Neural cell (in vitro differentiated cells): ENCODE results near the gene FBXO47. TPM values are rescaled to one million over a fixed set of nuclear protein-coding genes. Genes with fewer than 3 reads are reported as not detected.

Source experiments
- H2AFZ ChIP-seq: fragments of 200-600, 300-800 bp; sonication (generic), shearing (Covaris generic); 2 replicates; pipeline ENCODE4 v1.6.0; 2014; ENCODE audit warnings: low read depth, mild to moderate bottlenecking, antibody characterized with exemption, low read length, moderate library complexity
- H3F3A ChIP-seq: fragments of 200-600 bp; shearing (Covaris generic); 2 replicates; pipeline ENCODE4 v1.6.1; 2016; ENCODE audit warnings: mild to moderate bottlenecking, moderate library complexity, mixed read lengths, antibody characterized with exemption, low read length; ENCODE audit not compliant: insufficient read depth, poor library complexity, severe bottlenecking
- H3K27ac ChIP-seq: fragments of 200-600, 300-800 bp; sonication (generic), shearing (Covaris generic); 2 replicates; pipeline ENCODE4 v1.5.1; 2014; ENCODE audit warnings: mild to moderate bottlenecking, low read length, moderate library complexity
- H3K27me3 ChIP-seq: fragments of 300-800, 200-600 bp; sonication (generic), shearing (Covaris generic); 2 replicates; pipeline ENCODE4 v1.6.0; 2014; ENCODE audit warnings: mild to moderate bottlenecking, low read depth, low read length, moderate library complexity; ENCODE audit not compliant: insufficient read depth
- H3K36me3 ChIP-seq: fragments of 300-800, 200-600 bp; sonication (generic), shearing (Covaris generic); 2 replicates; pipeline ENCODE4 v1.5.1; 2014; ENCODE audit warnings: mild to moderate bottlenecking, antibody characterized with exemption, low read length, moderate library complexity; ENCODE audit not compliant: insufficient read depth
- H3K4me2 ChIP-seq: fragments of 300-800, 200-600 bp; sonication (generic), shearing (Covaris generic); 2 replicates; pipeline ENCODE4 v1.6.0; 2014; ENCODE audit warnings: mild to moderate bottlenecking, low read length
- H3K4me3 ChIP-seq: fragments of 300-800, 200-600 bp; sonication (generic), shearing (Covaris generic); 2 replicates; pipeline ENCODE4 v1.5.1; 2014; ENCODE audit warnings: mild to moderate bottlenecking, low read length, moderate library complexity
- H3K79me2 ChIP-seq: fragments of 200-600 bp; shearing (Covaris generic); replicated peaks from 2 replicates; pipeline ENCODE4 v1.6.0; 2014; ENCODE audit warnings: mild to moderate bottlenecking, low read length, moderate library complexity; ENCODE audit not compliant: insufficient read depth
- H3K9ac ChIP-seq: fragments of 300-800, 200-600 bp; sonication (generic), shearing (Covaris generic); 2 replicates; pipeline ENCODE4 v1.6.1; 2016; ENCODE audit warnings: mild to moderate bottlenecking, low read length, mixed read lengths
- H3K9me2 ChIP-seq: fragments of 200-600 bp; shearing (Covaris generic); 2 replicates; pipeline ENCODE4 v1.6.1; 2016; ENCODE audit warnings: mild to moderate bottlenecking, low read length, mixed read lengths; ENCODE audit not compliant: insufficient read depth
- H3K9me3 ChIP-seq: fragments of 200-600, 300-800 bp; sonication (generic), shearing (Covaris generic); 2 replicates; pipeline ENCODE4 v1.6.1; 2016; ENCODE audit warnings: mild to moderate bottlenecking, mixed run types, low read length, moderate library complexity, mixed read lengths
- H4K20me1 ChIP-seq: fragments of 200-600 bp; shearing (Covaris generic); 2 replicates; pipeline ENCODE4 v1.6.1; 2016; ENCODE audit warnings: mild to moderate bottlenecking, mixed run types; ENCODE audit not compliant: insufficient read depth
- EP300 ChIP-seq: fragments of 450-650 bp; conservative IDR thresholded peaks from 2 replicates; pipeline ENCODE4 v1.6.1; 2014; ENCODE audit warnings: antibody characterized with exemption, mild to moderate bottlenecking, moderate library complexity; ENCODE audit not compliant: poor library complexity, severe bottlenecking
- EZH2 ChIP-seq: fragments of 200-600, 300-800 bp; shearing (Covaris generic), sonication (generic); IDR thresholded peaks from 2 replicates; pipeline ENCODE4 v1.6.1; 2014; ENCODE audit warnings: antibody characterized with exemption, low read length, borderline replicate concordance, mild to moderate bottlenecking; ENCODE audit not compliant: insufficient read depth, poor library complexity, severe bottlenecking
- MXI1 ChIP-seq: fragments of 450-650 bp; conservative IDR thresholded peaks from 2 replicates; pipeline ENCODE4 v1.6.1; 2014; ENCODE audit warnings: antibody characterized with exemption, mild to moderate bottlenecking; ENCODE audit not compliant: poor library complexity, severe bottlenecking
- POLR2AphosphoS5 ChIP-seq: IDR thresholded peaks from 2 replicates; pipeline ENCODE4 v1.6.1; 2012
- RAD21 ChIP-seq: fragments of 450-650 bp; conservative IDR thresholded peaks from 2 replicates; pipeline ENCODE4 v1.6.1; 2014; ENCODE audit warnings: antibody characterized with exemption, mild to moderate bottlenecking, moderate library complexity
- SMC3 ChIP-seq: fragments of 450-650 bp; conservative IDR thresholded peaks from 2 replicates; pipeline ENCODE4 v1.6.1; 2014; ENCODE audit warnings: antibody characterized with exemption, mild to moderate bottlenecking, moderate library complexity; ENCODE audit not compliant: poor library complexity
- TAF1 ChIP-seq: IDR thresholded peaks from 2 replicates; pipeline ENCODE4 v1.6.1; 2012; ENCODE audit warnings: low read depth
- polyA plus RNA-seq: library from polyadenylated mRNA; depleted of rRNA; stranded (reverse); fragments of >200 nt; gene quantifications from 2 replicates; pipeline ENCODE4 v1.2.3, GENCODE V29; 2014
- TF ChIP-seq, protein P1 (sequence below): fragments of 450-650 bp; IDR thresholded peaks from 2 replicates; pipeline ENCODE4 v1.5.1; 2014; ENCODE audit warnings: antibody characterized with exemption, mild to moderate bottlenecking, moderate library complexity; ENCODE audit not compliant: poor library complexity, severe bottlenecking
- TF ChIP-seq, protein P2 (sequence below): IDR thresholded peaks from 2 replicates; pipeline ENCODE4 v1.6.1; 2012; ENCODE audit warnings: borderline replicate concordance

FBXO47 gene
- polyA plus RNA-seq, 1 donor from 2014 or later = not detected

DNA sequence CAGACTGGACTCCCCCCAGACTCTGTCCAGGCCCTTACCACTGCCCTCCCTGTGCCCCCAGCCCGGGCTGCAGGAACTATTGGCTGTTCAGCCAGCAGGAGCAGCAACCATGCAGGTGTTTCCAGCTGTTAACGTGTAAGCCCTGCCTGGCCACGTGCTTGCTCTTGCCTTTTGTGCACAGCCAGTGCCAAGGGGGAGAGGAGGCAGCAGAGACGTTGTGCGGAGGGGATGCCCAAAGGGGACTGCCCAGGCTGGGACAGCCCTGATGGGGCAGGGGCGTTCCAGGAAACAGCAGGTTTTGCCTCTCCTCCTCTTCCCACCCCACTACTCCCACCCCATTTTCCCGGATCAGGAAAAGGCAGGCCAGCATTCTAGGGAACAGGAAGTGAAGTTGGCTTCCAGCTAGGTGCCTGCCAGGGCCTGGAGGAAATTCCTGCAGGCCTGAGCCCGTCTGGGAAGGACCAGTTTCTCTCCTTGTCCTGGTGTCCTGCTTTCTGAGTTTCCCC is 58.5 kb downstream of the FBXO47 start:
- H3K4me3 ChIP-seq = no peak overlapping the region
- no peak overlapping the region for H2AFZ ChIP-seq
- H3K9me2 ChIP-seq = no peaks in the 10 kb centered on the region
- H3K4me2 ChIP-seq = no peak overlapping the region
- no peaks in the 10 kb centered on the region for H3K27me3 ChIP-seq
- H3K79me2 ChIP-seq = peaks cover 4% of the 10 kb centered on the region
- TF ChIP-seq TAF1 (no peak), POLR2AphosphoS5 (no peak), SMC3 (no peak), EZH2 (no peak), RAD21 (no peak), EP300 (no peak), MXI1 (no peak)
- TF ChIP-seq, protein P1, sequence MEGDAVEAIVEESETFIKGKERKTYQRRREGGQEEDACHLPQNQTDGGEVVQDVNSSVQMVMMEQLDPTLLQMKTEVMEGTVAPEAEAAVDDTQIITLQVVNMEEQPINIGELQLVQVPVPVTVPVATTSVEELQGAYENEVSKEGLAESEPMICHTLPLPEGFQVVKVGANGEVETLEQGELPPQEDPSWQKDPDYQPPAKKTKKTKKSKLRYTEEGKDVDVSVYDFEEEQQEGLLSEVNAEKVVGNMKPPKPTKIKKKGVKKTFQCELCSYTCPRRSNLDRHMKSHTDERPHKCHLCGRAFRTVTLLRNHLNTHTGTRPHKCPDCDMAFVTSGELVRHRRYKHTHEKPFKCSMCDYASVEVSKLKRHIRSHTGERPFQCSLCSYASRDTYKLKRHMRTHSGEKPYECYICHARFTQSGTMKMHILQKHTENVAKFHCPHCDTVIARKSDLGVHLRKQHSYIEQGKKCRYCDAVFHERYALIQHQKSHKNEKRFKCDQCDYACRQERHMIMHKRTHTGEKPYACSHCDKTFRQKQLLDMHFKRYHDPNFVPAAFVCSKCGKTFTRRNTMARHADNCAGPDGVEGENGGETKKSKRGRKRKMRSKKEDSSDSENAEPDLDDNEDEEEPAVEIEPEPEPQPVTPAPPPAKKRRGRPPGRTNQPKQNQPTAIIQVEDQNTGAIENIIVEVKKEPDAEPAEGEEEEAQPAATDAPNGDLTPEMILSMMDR = no peak
- TF ChIP-seq, protein P2, sequence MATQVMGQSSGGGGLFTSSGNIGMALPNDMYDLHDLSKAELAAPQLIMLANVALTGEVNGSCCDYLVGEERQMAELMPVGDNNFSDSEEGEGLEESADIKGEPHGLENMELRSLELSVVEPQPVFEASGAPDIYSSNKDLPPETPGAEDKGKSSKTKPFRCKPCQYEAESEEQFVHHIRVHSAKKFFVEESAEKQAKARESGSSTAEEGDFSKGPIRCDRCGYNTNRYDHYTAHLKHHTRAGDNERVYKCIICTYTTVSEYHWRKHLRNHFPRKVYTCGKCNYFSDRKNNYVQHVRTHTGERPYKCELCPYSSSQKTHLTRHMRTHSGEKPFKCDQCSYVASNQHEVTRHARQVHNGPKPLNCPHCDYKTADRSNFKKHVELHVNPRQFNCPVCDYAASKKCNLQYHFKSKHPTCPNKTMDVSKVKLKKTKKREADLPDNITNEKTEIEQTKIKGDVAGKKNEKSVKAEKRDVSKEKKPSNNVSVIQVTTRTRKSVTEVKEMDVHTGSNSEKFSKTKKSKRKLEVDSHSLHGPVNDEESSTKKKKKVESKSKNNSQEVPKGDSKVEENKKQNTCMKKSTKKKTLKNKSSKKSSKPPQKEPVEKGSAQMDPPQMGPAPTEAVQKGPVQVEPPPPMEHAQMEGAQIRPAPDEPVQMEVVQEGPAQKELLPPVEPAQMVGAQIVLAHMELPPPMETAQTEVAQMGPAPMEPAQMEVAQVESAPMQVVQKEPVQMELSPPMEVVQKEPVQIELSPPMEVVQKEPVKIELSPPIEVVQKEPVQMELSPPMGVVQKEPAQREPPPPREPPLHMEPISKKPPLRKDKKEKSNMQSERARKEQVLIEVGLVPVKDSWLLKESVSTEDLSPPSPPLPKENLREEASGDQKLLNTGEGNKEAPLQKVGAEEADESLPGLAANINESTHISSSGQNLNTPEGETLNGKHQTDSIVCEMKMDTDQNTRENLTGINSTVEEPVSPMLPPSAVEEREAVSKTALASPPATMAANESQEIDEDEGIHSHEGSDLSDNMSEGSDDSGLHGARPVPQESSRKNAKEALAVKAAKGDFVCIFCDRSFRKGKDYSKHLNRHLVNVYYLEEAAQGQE = no peak
- H3K9ac ChIP-seq = no peak overlapping the region
- H3K27ac ChIP-seq = no peak overlapping the region
- no peaks in the 10 kb centered on the region for H3K36me3 ChIP-seq
- no peaks in the 10 kb centered on the region for H3K9me3 ChIP-seq
- H4K20me1 ChIP-seq = no peaks in the 10 kb centered on the region
- no peaks in the 10 kb centered on the region for H3F3A ChIP-seq

- Histone ChIP-seq H3K4me2 (no peak overlapping the region), H3K27me3 (no peaks in the 10 kb centered on the region), H3K27ac (no peak overlapping the region), H3K9me2 (no peaks in the 10 kb centered on the region), H2AFZ (no peak overlapping the region), H4K20me1 (no peaks in the 10 kb centered on the region), H3K9me3 (no peaks in the 10 kb centered on the region), H3K79me2 (peaks cover 4% of the 10 kb centered on the region), H3K4me3 (no peak overlapping the region), H3K9ac (no peak overlapping the region), H3F3A (no peaks in the 10 kb centered on the region), H3K36me3 (no peaks in the 10 kb centered on the region)
- TF ChIP-seq, protein P2 = no peak
- no peak for TF ChIP-seq TAF1
- no peak for TF ChIP-seq RAD21
- no peak for TF ChIP-seq EP300
- TF ChIP-seq EZH2 = no peak
- no peak for TF ChIP-seq SMC3
- no peak for TF ChIP-seq POLR2AphosphoS5
- no peak for TF ChIP-seq MXI1
- TF ChIP-seq, protein P1 = no peak
These were observed 59.1 kb downstream of the FBXO47 start for GRCh38 chr17:38907930-38908675.
